PC-3 (cell line): ENCODE measurements around the gene HLA-DRB5. TPM values are rescaled to one million over a fixed set of nuclear protein-coding genes. Genes with fewer than 3 reads are reported as not detected.
"Not testable (repeated sequence)": the region's sequence is repeated elsewhere in the genome, so short reads cannot be mapped to it uniquely, and the experiment has no call there.

Experiments used
- ATAC-seq: fragments of 200-7000 bp; cut with Tn5 transposase; 2 replicates; pipeline ENCODE4 v1.9.1; 2020; ENCODE audit warnings: mild to moderate bottlenecking, moderate library complexity
- BruUV-seq: library from RNA; stranded (reverse); fragments of 400-500 nt; replicated peaks from 2 replicates; lab custom pipeline; 2021; lab: Mats Ljungman, UMichigan
- CTCF ChIA-PET: fragments of 300-600 bp; sonication (Branson Sonifier 250); formaldehyde crosslinking; loops from one replicate; lab custom pipeline; 2022; ENCODE audit warnings: antibody characterized with exemption; lab: Charles Lee
- POLR2A ChIA-PET: fragments of 300-600 bp; sonication (Branson Sonifier 250); formaldehyde crosslinking; loops from one replicate; lab custom pipeline; 2022; ENCODE audit warnings: antibody characterized with exemption; ENCODE audit not compliant: unreplicated experiment; lab: Charles Lee
- DNase-seq: peaks from one replicate; pipeline ENCODE4 v3.0.0-alpha.2; 2015
- H2AFZ ChIP-seq: fragments of 300-600 bp; sonication (generic); 2 replicates; pipeline ENCODE4 v1.6.0; 2016; ENCODE audit warnings: antibody characterized with exemption, low read length
- H3F3A ChIP-seq: fragments of 300-600 bp; sonication (generic); one replicate; pipeline ENCODE4 v1.6.0; 2017; ENCODE audit warnings: antibody characterized with exemption, low read length, control low read depth, mild to moderate bottlenecking; ENCODE audit not compliant: unreplicated experiment
- H3K27ac ChIP-seq: fragments of 300-600 bp; sonication (generic); 2 replicates; pipeline ENCODE4 v1.5.1; 2016; ENCODE audit warnings: mild to moderate bottlenecking, low read length
- H3K27me3 ChIP-seq: fragments of 300-600 bp; sonication (generic); 2 replicates; pipeline ENCODE4 v1.6.1; 2016; ENCODE audit warnings: low read length, mixed read lengths
- H3K36me3 ChIP-seq: fragments of 300-600 bp; sonication (generic); 2 replicates; pipeline ENCODE4 v1.6.1; 2016; ENCODE audit warnings: low read depth, mixed run types, low read length, mixed read lengths
- H3K4me1 ChIP-seq: fragments of 300-600 bp; sonication (generic); 2 replicates; pipeline ENCODE4 v1.5.1; 2016; ENCODE audit warnings: low read length; ENCODE audit not compliant: insufficient read depth
- H3K4me2 ChIP-seq: fragments of 300-600 bp; sonication (generic); 2 replicates; pipeline ENCODE4 v1.6.0; 2016; ENCODE audit warnings: low read length
- H3K4me3 ChIP-seq: fragments of 300-600 bp; sonication (generic); 2 replicates; pipeline ENCODE4 v1.5.1; 2016; ENCODE audit warnings: mild to moderate bottlenecking, low read length, mixed read lengths
- H3K79me2 ChIP-seq: fragments of 300-600 bp; sonication (generic); 2 replicates; pipeline ENCODE4 v1.6.1; 2017; ENCODE audit warnings: low read length, mixed read lengths
- H3K9ac ChIP-seq: fragments of 300-600 bp; sonication (generic); 2 replicates; pipeline ENCODE4 v1.6.0; 2016; ENCODE audit warnings: mild to moderate bottlenecking, low read length
- H3K9me2 ChIP-seq: fragments of 300-600 bp; sonication (generic); replicated peaks from 2 replicates; pipeline ENCODE4 v1.6.1; 2016; ENCODE audit warnings: mixed run types, low read length, mixed read lengths
- H3K9me3 ChIP-seq: fragments of 300-600 bp; sonication (generic); 2 replicates; pipeline ENCODE4 v1.6.1; 2016; ENCODE audit warnings: low read length, mixed read lengths
- H4K20me1 ChIP-seq: fragments of 300-600 bp; sonication (generic); 2 replicates; pipeline ENCODE4 v1.6.1; 2016; ENCODE audit warnings: low read length, mixed read lengths
- CTCF ChIP-seq: fragments of 300-600 bp; sonication (generic); conservative IDR thresholded peaks from 2 replicates; pipeline ENCODE4 v1.5.1; 2017; ENCODE audit warnings: antibody characterized with exemption, low read depth, mild to moderate bottlenecking, low read length
- EZH2 ChIP-seq: fragments of 300-600 bp; sonication (generic); IDR thresholded peaks from one replicate; pipeline ENCODE4 v1.6.1; 2017; ENCODE audit warnings: antibody characterized with exemption, mild to moderate bottlenecking, low read length; ENCODE audit not compliant: unreplicated experiment
- EZH2phosphoT487 ChIP-seq: fragments of 300-600 bp; sonication (generic); IDR thresholded peaks from 2 replicates; pipeline ENCODE4 v1.6.1; 2018; ENCODE audit warnings: mild to moderate bottlenecking, antibody characterized with exemption, low read length, borderline replicate concordance
- intact Hi-C: fragments of 100-400 bp; cut with micrococcal nuclease; formaldehyde crosslinking; loops from 2 replicates; pipeline ENCODE4 v1.9.0; 2023
- total RNA-seq: library from RNA; depleted of rRNA; stranded (reverse); fragments of >200 nt; gene quantifications from 2 replicates; pipeline ENCODE4 v1.2.3, GENCODE V29; 2014

HLA-DRB5 gene
- total RNA-seq, 1 experiment from 2014 or later, result not detected

GRCh38 chr6:32553037-32553742 is 23.1 kb upstream of the HLA-DRB5 start:
- DNase-seq (no peak), ATAC-seq (no peak)
- no peak for TF ChIP-seq EZH2
- no peak for TF ChIP-seq CTCF
- TF ChIP-seq EZH2phosphoT487, result no peak
- no peaks in the 10 kb centered on the region for H3K79me2 ChIP-seq
- H3K36me3 ChIP-seq, result no peaks in the 10 kb centered on the region
- ChIA-PET POLR2A (no interaction called here), CTCF (no interaction called here)
- no peaks in the 10 kb centered on the region for H3K27me3 ChIP-seq
- intact Hi-C loops, result no loop called here
- H3K4me1 ChIP-seq, result no peaks in the 10 kb centered on the region
- no peaks in the 10 kb centered on the region for H4K20me1 ChIP-seq
- no peak overlapping the region for H2AFZ ChIP-seq
- no peaks in the 10 kb centered on the region for H3K9me3 ChIP-seq
- no peak overlapping the region for H3K9ac ChIP-seq
- H3K4me3 ChIP-seq, result no peak overlapping the region
- H3K9me2 ChIP-seq, result no peaks in the 10 kb centered on the region
- no peaks in the 10 kb centered on the region for H3F3A ChIP-seq
- no peak overlapping the region for H3K27ac ChIP-seq
- H3K4me2 ChIP-seq, result no peak overlapping the region
- BruUV-seq, result no TSS peak

- no peak overlapping the region for H3K4me2 ChIP-seq
- no peak for DNase-seq
- CTCF ChIA-PET, result no interaction called here
- H4K20me1 ChIP-seq, result no peaks in the 10 kb centered on the region
- no peaks in the 10 kb centered on the region for H3K4me1 ChIP-seq
- H3K27ac ChIP-seq, result no peak overlapping the region
- no peaks in the 10 kb centered on the region for H3K36me3 ChIP-seq
- H3F3A ChIP-seq, result no peaks in the 10 kb centered on the region
- no peaks in the 10 kb centered on the region for H3K79me2 ChIP-seq
- no peak for ATAC-seq
- no peaks in the 10 kb centered on the region for H3K27me3 ChIP-seq
- intact Hi-C loops, result no loop called here
- no peaks in the 10 kb centered on the region for H3K9me2 ChIP-seq
- TF ChIP-seq EZH2, result no peak
- TF ChIP-seq CTCF, result no peak
- TF ChIP-seq EZH2phosphoT487, result no peak
- H3K9ac ChIP-seq, result no peak overlapping the region
- H3K4me3 ChIP-seq, result no peak overlapping the region
- POLR2A ChIA-PET, result no interaction called here
- H3K9me3 ChIP-seq, result no peaks in the 10 kb centered on the region
- BruUV-seq, result no TSS peak
- H2AFZ ChIP-seq, result no peak overlapping the region
These were observed 21.3 kb upstream of the HLA-DRB5 start for GRCh38 chr6:32551410-32551809.

- Histone ChIP-seq H3K27ac (no peak overlapping the region), H3K4me2 (no peak overlapping the region), H3F3A (no peaks in the 10 kb centered on the region), H2AFZ (no peak overlapping the region), H3K9me3 (no peaks in the 10 kb centered on the region), H3K36me3 (no peaks in the 10 kb centered on the region), H3K4me3 (no peak overlapping the region), H3K79me2 (no peaks in the 10 kb centered on the region), H3K27me3 (no peaks in the 10 kb centered on the region), H4K20me1 (no peaks in the 10 kb centered on the region), H3K9me2 (no peaks in the 10 kb centered on the region), H3K9ac (no peak overlapping the region), H3K4me1 (no peaks in the 10 kb centered on the region)
- TF ChIP-seq EZH2phosphoT487, result no peak
- TF ChIP-seq CTCF, result no peak
- TF ChIP-seq EZH2, result no peak
- ATAC-seq, result no peak
- no TSS peak for BruUV-seq
- DNase-seq, result no peak
- intact Hi-C loops, result no loop called here
- CTCF ChIA-PET, result no interaction called here
- POLR2A ChIA-PET, result no interaction called here
These were observed 9.8 kb upstream of the HLA-DRB5 start for GRCh38 chr6:32539839-32540238.

- H3K27ac ChIP-seq, H3K9me3 ChIP-seq, POLR2A ChIA-PET, H3F3A ChIP-seq, BruUV-seq, H3K79me2 ChIP-seq, H3K4me2 ChIP-seq, H3K36me3 ChIP-seq, H3K9ac ChIP-seq, H3K27me3 ChIP-seq, DNase-seq, H3K4me3 ChIP-seq, H2AFZ ChIP-seq, H3K4me1 ChIP-seq, H3K9me2 ChIP-seq, ATAC-seq, H4K20me1 ChIP-seq, intact Hi-C loops: not testable (repeated sequence)
- CTCF ChIA-PET, result interaction anchor here (0.6 kb wide), 1 partner anchor 59 kb away, joined by 3 read pairs; no protein-coding TSS in a partner anchor
These were observed 325 bp upstream of the HLA-DRB5 start for GRCh38 chr6:32530431-32530793.
